ENCODE results near the gene DNPH1.

Gene DNPH1

GRCh38 chr6:43211955-43212354 lies 17.3 kb downstream of the DNPH1 start:
- no peak for DNase-seq (ENCODE audit: low spot score)

- DNase-seq (ENCODE audit: low spot score): no peak
These were observed 22.0 kb downstream of the DNPH1 start for GRCh38 chr6:43207286-43207685.

DNA sequence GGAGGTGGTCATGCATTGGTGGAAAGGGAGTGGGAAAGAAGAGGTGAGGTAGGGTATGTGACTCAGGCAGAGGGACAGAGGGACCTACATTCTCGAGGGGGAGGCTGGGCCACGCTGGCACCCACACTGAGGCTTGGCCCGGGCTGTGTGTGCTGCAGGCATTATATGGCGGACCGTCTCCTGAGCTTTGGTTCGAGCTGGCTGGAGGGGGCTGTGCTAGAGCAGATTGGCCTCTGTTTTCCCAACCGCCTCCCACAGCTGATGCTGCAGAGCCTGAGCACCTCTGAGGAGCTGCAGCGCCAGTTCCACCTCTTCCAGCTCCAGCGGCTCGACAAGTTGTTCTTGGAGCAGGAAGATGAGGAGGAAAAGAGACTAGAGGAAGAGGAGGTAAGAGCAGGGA lies 23.4 kb downstream of the DNPH1 start:
- no peak for DNase-seq (ENCODE audit: low spot score)

DNA sequence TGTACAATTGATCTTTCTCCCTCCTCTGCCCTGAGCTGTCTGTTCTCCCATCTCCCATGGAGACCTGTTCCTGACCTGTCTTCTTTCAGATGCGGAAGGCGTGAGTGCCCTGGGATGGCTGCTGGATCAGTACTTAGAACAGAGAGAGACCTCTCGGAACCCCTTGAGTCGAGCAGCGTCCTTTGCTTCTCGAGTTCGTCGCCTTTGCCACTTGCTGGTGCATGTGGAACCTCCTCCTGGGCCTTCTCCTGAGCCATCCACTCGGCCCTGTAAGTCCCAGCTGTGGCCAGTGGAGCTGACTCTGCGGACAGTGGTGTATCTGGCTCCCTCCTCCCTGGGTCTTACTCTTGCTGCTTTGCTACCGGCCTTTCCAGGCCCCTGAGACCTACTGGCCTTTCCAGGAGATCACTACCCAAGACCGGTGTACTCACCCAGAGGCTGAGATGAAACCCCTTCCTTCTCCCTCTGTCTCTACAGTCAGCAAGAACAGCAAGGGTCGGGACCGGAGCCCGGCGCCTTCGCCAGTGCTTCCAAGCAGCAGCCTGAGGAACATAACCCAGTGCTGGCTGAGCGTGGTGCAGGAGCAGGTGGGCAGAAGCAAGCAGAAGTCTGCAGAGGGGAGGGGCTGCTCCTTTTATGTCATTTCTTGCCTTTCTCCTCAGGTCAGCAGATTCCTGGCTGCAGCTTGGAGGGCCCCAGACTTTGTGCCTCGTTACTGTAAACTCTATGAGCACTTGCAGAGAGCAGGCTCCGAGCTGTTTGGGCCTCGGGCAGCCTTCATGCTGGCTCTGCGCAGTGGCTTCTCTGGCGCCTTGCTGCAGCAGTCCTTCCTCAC lies 24.8 kb downstream of the DNPH1 start:
- no peak for DNase-seq (ENCODE audit: low spot score)

GRCh38 chr6:43203718-43204095 lies 25.6 kb downstream of the DNPH1 start:
- no peak for DNase-seq (ENCODE audit: low spot score)

GRCh38 chr6:43203029-43203717 lies 26.1 kb downstream of the DNPH1 start:
- DNase-seq (ENCODE audit: low spot score): no peak

GRCh38 chr6:43202451-43202850 lies 26.8 kb downstream of the DNPH1 start:
- DNase-seq (ENCODE audit: low spot score): no peak

GRCh38 chr6:43200541-43200940 lies 28.7 kb downstream of the DNPH1 start:
- no peak for DNase-seq (ENCODE audit: low spot score)

DNA sequence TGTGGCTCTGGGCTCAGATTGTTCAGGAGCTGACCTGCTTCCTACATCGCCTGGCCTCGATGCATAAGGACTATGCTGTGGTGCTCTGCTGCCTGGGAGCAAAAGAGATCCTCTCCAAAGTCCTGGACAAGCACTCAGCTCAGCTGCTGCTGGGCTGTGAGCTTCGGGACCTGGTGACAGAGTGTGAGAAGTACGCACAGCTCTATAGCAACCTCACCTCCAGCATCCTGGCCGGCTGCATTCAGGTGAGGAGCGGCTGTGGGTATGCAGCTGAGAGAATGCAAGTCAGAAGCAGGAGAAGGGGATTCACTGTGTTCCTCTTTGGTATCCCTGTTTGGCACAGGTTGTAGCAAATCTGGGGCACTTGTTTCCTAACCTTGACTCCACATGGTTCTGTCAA lies 29.4 kb downstream of the DNPH1 start:
- DNase-seq (ENCODE audit: low spot score): no peak

DNA sequence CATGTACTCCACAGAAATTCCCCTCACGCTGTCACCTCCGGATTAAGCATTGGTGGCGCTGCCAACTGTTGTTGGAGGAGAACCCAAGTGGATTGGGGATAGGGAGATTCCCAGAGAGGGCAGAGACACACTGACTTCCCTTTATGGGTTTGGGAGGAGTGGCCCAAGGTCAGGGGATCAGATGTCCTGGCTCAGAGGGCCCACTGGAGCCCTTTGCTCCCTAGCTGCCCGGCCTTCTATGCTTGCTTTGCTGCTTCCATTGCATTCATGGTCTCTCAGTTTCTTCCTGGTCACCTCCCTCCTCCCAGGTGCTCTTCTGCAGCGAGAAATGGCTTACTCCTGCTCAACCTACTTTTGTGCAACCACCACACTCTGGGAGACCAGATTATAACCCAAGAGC lies 32.9 kb downstream of the DNPH1 start:
- no peak for DNase-seq (ENCODE audit: low spot score)

DNA sequence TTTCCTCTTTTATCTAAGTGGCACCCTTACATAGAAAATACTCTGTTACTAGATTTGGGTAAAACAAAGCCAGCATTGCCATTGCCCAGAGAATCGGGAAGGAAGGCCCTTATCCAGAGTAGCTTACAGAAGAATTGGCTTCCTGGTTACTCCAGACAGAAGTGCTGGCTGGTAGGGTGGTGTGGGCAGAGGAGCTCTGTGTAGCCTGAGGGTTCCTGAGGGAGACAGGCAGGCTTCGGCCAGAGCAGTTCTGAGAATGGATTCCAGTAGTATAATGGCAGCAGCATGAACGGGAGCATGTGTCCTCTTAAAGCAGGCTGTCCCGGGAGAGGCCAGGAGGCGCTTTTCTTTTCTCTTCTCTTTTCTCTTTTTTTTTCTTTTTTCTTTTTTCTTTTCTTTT lies 35.4 kb downstream of the DNPH1 start:
- DNase-seq (ENCODE audit: low spot score): no peak

GRCh38 chr6:43192911-43193310 lies 36.4 kb downstream of the DNPH1 start:
- no peak for DNase-seq (ENCODE audit: low spot score)

- no peak for DNase-seq (ENCODE audit: low spot score)
These were observed 39.4 kb downstream of the DNPH1 start for GRCh38 chr6:43189776-43190304.

DNA sequence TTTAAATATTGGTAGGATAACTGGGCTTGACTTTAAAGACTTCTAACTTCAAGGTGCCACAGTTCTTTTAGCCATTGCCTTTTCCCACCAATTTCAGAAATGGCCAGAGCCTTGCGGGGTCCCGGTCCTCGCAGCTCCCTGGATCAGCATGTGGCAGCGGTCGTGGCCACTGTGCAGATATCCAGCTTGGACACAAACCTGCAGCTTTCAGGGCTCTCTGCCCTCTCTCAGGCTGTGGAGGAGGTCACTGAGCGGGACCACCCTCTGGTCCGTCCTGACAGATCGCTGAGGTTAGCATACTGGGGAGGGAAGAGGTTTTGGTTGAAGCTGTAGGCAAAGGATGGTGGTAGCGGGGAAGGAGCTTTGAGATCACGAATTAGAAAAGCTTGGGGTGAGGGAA lies 40.9 kb downstream of the DNPH1 start:
- DNase-seq (ENCODE audit: low spot score): no peak

- no peak for DNase-seq (ENCODE audit: low spot score)
These were observed 41.5 kb downstream of the DNPH1 start for GRCh38 chr6:43187821-43188220.

DNA sequence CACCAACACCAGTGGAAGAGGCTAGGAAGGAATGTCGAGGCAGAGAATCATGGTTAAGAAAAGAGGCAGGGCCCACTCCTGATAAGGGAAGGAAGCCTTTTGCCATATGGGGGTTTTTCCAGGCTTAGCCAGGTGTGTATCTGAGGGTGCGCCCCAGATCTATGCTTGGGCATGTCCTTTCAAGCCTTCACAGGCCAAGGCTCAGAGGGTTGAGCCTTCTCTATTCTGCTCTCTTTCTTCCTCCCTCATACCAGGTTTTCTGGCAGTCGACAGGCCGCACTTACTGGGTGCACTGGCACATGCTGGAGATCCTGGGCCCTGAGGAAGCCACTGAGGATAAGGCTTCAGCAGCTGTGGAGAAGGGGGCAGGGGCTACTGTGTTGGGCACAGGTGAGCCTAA lies 42.6 kb downstream of the DNPH1 start:
- no peak for DNase-seq (ENCODE audit: low spot score)

- DNase-seq (ENCODE audit: low spot score): no peak
These were observed 43.3 kb downstream of the DNPH1 start for GRCh38 chr6:43186019-43186418.

DNA sequence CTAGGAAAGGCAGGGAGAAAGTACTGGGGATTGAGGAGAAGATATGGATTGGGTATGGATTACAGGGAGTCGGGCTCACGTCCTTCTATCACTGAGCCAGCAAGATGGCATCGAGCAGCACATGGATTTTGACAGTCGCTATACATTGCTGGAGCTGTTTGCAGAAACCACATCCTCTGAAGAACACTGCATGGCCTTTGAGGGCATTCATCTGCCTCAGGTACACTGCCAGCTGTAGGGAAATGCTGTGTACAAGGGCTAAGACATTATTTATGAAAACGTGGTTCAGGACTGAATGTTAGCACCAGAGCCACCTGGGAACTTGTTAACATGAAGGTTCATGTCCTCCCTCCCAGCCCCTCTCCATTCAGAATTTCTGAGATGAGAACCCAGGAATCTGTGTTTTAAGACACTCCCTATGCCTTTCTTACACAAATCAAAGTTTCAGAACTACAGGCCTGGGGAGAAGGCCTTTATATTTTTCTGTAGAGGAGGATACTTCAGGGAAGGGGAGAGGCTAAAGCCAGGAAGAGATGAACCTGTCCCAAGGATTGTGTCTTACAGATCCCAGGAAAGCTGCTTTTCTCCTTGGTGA lies 43.8 kb downstream of the DNPH1 start:
- DNase-seq (ENCODE audit: low spot score): peak; percentile 31

DNA sequence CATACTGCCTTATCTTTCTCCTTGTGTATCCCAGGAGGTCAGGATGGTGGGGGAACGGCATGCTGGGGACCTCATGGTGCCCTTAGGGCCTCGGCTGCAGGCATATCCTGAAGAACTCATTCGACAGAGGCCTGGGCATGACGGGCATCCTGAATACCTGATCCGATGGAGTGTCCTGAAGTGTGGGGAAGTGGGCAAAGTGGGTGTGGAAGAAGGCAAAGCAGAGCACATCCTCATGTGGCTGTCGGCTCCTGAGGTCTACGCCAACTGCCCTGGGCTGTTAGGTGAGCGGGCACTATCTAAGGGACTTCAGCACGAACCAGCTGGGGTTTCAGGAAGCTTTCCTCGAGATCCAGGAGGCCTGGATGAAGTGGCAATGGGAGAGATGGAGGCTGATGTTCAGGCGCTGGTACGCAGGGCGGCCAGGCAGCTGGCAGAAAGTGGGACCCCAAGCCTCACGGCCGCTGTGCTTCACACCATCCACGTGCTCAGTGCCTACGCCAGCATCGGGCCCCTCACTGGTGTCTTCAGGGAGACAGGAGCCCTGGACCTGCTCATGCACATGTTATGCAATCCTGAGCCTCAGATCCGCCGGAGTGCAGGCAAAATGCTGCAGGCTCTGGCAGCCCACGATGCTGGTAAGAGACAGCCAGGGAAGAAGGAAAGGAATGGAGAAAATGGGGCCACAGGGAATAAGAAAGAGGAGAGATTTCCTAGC lies 44.9 kb downstream of the DNPH1 start:
- DNase-seq (ENCODE audit: low spot score): no peak

DNA sequence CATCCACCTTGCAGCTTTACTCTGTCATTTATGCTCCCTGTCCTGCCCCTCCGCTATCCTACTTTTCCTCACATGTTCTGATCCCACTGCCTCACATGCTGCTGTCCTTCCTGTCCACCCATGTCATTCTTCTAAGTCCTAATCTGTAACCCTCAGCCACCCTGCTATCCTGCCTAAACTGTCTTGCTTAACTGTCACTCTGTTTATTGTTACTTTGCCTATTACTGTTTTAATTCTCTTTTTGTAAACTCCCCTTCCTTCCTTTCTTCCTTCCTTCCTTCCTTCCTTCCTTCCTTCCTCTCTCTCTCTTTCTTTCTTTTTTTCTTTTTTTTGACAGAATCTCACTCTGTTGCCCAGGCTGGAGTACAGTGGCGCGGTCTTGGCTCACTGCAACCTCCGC lies 45.8 kb downstream of the DNPH1 start:
- no peak for DNase-seq (ENCODE audit: low spot score)

- DNase-seq (ENCODE audit: low spot score): peak; percentile 78
These were observed 47.1 kb downstream of the DNPH1 start, which contains the start of gene CUL9 for GRCh38 chr6:43181942-43182860. Gene CUL9, plus strand, starts transcription at chr6:43182196. Its CDS starts 2,115 bp downstream, at chr6:43184311.
